Activated CD8-positive, alpha-beta T cell treated with anti-CD3 and anti-CD28 coated beads for 36 hours (primary cell): ENCODE results near the gene NFATC2. TPM values are rescaled to one million over a fixed set of nuclear protein-coding genes. Genes with fewer than 3 reads are reported as not detected.

ENCODE experiments used
- ATAC-seq: fragments of 200-7000 bp; cut with Tn5 transposase; one replicate; pipeline ENCODE4 v1.10.0; 2021; ENCODE audit warnings: mild to moderate bottlenecking, moderate library complexity
- CTCF ChIA-PET: fragments of 350-600 bp; sonication (Branson Sonifier 250); formaldehyde crosslinking; loops from one replicate; lab custom pipeline; 2021; ENCODE audit warnings: antibody characterized with exemption; lab: Charles Lee
- POLR2A ChIA-PET: fragments of 350-600 bp; sonication (Branson Sonifier 250); formaldehyde crosslinking; loops from one replicate; lab custom pipeline; 2021; ENCODE audit warnings: antibody characterized with exemption; lab: Charles Lee
- DNase-seq: peaks from one replicate; pipeline ENCODE4 v3.0.0-alpha.2; 2020
- H3K27ac Mint-ChIP-seq: one replicate; pipeline ENCODE4 v1.8.0; 2021; ENCODE audit warnings: mild to moderate bottlenecking, mixed read lengths
- H3K27me3 Mint-ChIP-seq: one replicate; pipeline ENCODE4 v1.8.0; 2021; ENCODE audit warnings: mixed read lengths
- H3K36me3 Mint-ChIP-seq: one replicate; pipeline ENCODE4 v1.8.0; 2021; ENCODE audit warnings: low read depth, mixed read lengths
- H3K4me1 Mint-ChIP-seq: one replicate; pipeline ENCODE4 v1.8.0; 2021; ENCODE audit warnings: low read depth, mixed read lengths
- H3K4me3 Mint-ChIP-seq: one replicate; pipeline ENCODE4 v1.8.0; 2021; ENCODE audit warnings: mild to moderate bottlenecking, moderate library complexity, mixed read lengths
- H3K9me3 Mint-ChIP-seq: one replicate; pipeline ENCODE4 v1.8.0; 2021; ENCODE audit warnings: mixed read lengths
- CTCF ChIP-seq: fragments of 200-600 bp; IDR thresholded peaks from one replicate; pipeline ENCODE4 v1.8.0; 2022; ENCODE audit warnings: antibody characterized with exemption, mild to moderate bottlenecking
- intact Hi-C: fragments of 100-400 bp; cut with micrococcal nuclease; formaldehyde crosslinking; loops from one replicate; pipeline ENCODE4 v1.10.0; 2022
- total RNA-seq, 2 experiments: library from RNA; stranded (reverse); gene quantifications; one replicate each; pipeline ENCODE4 v1.2.3, GENCODE V29; 2021

NFATC2 gene
- total RNA-seq, 2 experiments from 2014 or later, result 38.3 to 40.9 TPM

- intact Hi-C loops, result loop anchor here (5.0 kb wide), 1 partner anchor 71 kb away; no protein-coding TSS in a partner anchor
- ATAC-seq (no peak), DNase-seq (no peak)
- Mint-ChIP-seq H3K9me3 (peaks cover 6% of the 10 kb centered on the region), H3K27me3 (no peaks in the 10 kb centered on the region), H3K4me3 (no peak overlapping the region), H3K27ac (peak overlapping the region; percentile 51), H3K4me1 (peaks cover 64% of the 10 kb centered on the region), H3K36me3 (peaks cover 84% of the 10 kb centered on the region)
- no peak for TF ChIP-seq CTCF
- ChIA-PET POLR2A (interaction anchor here (1.3 kb wide), 1 partner anchor 69 kb away, joined by 4 read pairs; the partner anchor contains the start of gene NFATC2), CTCF (interaction anchor here (1.3 to 1.6 kb wide), 5 partner anchors 8 to 122 kb away, joined by 3 to 8 read pairs (median 3); no protein-coding TSS in a partner anchor)
These were observed 69.3 kb downstream of the NFATC2 start for GRCh38 chr20:51473256-51473655.

GRCh38 chr20:51470907-51471411, 71.6 kb downstream of the NFATC2 start:
- Mint-ChIP-seq H3K4me3 (no peak overlapping the region), H3K27ac (peak overlapping the region; percentile 94), H3K36me3 (peaks cover 80% of the 10 kb centered on the region), H3K9me3 (peaks cover 2% of the 10 kb centered on the region), H3K27me3 (no peaks in the 10 kb centered on the region), H3K4me1 (peaks cover 54% of the 10 kb centered on the region)
- ChIA-PET CTCF (interaction anchor here (1.0 to 2.4 kb wide), 11 partner anchors 9 to 124 kb away, joined by 3 to 9 read pairs (median 4); partner anchors contain the start of gene NFATC2), POLR2A (interaction anchor here (0.8 to 2.6 kb wide), 12 partner anchors 10 to 70 kb away, joined by 3 to 20 read pairs (median 5); partner anchors contain the start of gene NFATC2)
- DNase-seq (peak; percentile 63), ATAC-seq (peak; percentile 90)
- no peak for TF ChIP-seq CTCF
- intact Hi-C loops, result loop anchor here (2.0 to 5.0 kb wide), 2 partner anchors 69 to 70 kb away; no protein-coding TSS in a partner anchor

GRCh38 chr20:51470499-51470820, 72.1 kb downstream of the NFATC2 start:
- CTCF ChIA-PET, result interaction anchor here (1.0 to 2.4 kb wide), 9 partner anchors 11 to 124 kb away, joined by 3 to 9 read pairs (median 3); partner anchors contain the start of gene NFATC2
- H3K27me3 Mint-ChIP-seq, result no peaks in the 10 kb centered on the region
- H3K4me1 Mint-ChIP-seq, result peaks cover 51% of the 10 kb centered on the region
- DNase-seq (no peak), ATAC-seq (peak; percentile 42)
- intact Hi-C loops, result loop anchor here (2.0 to 5.0 kb wide), 2 partner anchors 68 to 70 kb away; no protein-coding TSS in a partner anchor
- peaks cover 80% of the 10 kb centered on the region for H3K36me3 Mint-ChIP-seq
- no peak for TF ChIP-seq CTCF
- H3K27ac Mint-ChIP-seq, result peak overlapping the region; percentile 94
- H3K9me3 Mint-ChIP-seq, result peaks cover 2% of the 10 kb centered on the region
- POLR2A ChIA-PET, result interaction anchor here (0.6 to 2.6 kb wide), 12 partner anchors 11 to 91 kb away, joined by 3 to 20 read pairs (median 4); partner anchors contain the start of gene NFATC2
- H3K4me3 Mint-ChIP-seq, result no peak overlapping the region

GRCh38 chr20:51469578-51470498, 72.7 kb downstream of the NFATC2 start:
- no peak for TF ChIP-seq CTCF
- ChIA-PET POLR2A (interaction anchor here (0.6 to 2.6 kb wide), 9 partner anchors 11 to 170 kb away, joined by 3 to 20 read pairs (median 4); partner anchors contain the start of gene NFATC2), CTCF (interaction anchor here (1.0 to 2.4 kb wide), 6 partner anchors 12 to 125 kb away, joined by 3 to 9 read pairs (median 4); partner anchors contain the start of gene NFATC2)
- H3K9me3 Mint-ChIP-seq, result peaks cover 2% of the 10 kb centered on the region
- no peak for ATAC-seq
- intact Hi-C loops, result loop anchor here (2.0 to 5.0 kb wide), 2 partner anchors 68 to 71 kb away; no protein-coding TSS in a partner anchor
- peaks cover 78% of the 10 kb centered on the region for H3K36me3 Mint-ChIP-seq
- DNase-seq, result no peak
- no peaks in the 10 kb centered on the region for H3K27me3 Mint-ChIP-seq
- no peak overlapping the region for H3K4me3 Mint-ChIP-seq
- H3K27ac Mint-ChIP-seq, result peak overlapping the region; percentile 94
- peaks cover 52% of the 10 kb centered on the region for H3K4me1 Mint-ChIP-seq
